ENCODE results near the gene RHOB. TPM values are rescaled to one million over a fixed set of nuclear protein-coding genes. Genes with fewer than 3 reads are reported as not detected.

Gene RHOB
- total RNA-seq, 1 donor from 2014 or later, result 16.1 TPM

DNA sequence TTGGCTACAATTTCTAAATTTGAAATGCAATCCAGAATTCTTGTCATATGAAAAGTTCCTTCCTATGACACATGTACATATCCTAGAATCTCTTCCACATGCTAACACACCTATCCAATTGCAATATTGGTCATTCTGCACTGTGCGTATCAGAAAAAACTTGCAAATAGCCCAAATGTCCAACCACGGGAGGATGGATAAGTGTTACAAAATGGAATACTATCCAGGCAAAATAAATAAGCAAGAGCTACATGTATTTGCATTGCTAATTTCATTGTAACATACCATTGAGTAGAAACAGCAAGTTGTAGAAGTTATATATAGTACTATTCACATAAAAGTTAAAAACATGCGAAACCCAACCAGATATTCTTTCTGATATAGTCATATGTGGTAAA lies 15.6 kb upstream of the RHOB start:
- Histone ChIP-seq H3K4me3 (no peak overlapping the region), H2AFZ (replicated peaks) (no peak overlapping the region), H3K9me3 (ENCODE audit: low read depth) (no peaks in the 10 kb centered on the region), H3K36me3 (no peaks in the 10 kb centered on the region), H3K79me2 (ENCODE audit: low read depth) (no peaks in the 10 kb centered on the region), H3K4me2 (no peak overlapping the region), H4K20me1 (ENCODE audit: low read depth) (no peaks in the 10 kb centered on the region), H3F3A (ENCODE audit: low read depth) (no peaks in the 10 kb centered on the region), H3K9ac (no peak overlapping the region), H3K27me3 (no peaks in the 10 kb centered on the region), H3K27ac (no peak overlapping the region), H3K4me1 (no peaks in the 10 kb centered on the region)
- H3K9me3 Mint-ChIP-seq, result no peaks in the 10 kb centered on the region
- no peak overlapping the region for H3K4me3 Mint-ChIP-seq
- H3K36me3 Mint-ChIP-seq, result no peaks in the 10 kb centered on the region
- H3K27ac Mint-ChIP-seq, result no peak overlapping the region
- TF ChIP-seq, protein P1, sequence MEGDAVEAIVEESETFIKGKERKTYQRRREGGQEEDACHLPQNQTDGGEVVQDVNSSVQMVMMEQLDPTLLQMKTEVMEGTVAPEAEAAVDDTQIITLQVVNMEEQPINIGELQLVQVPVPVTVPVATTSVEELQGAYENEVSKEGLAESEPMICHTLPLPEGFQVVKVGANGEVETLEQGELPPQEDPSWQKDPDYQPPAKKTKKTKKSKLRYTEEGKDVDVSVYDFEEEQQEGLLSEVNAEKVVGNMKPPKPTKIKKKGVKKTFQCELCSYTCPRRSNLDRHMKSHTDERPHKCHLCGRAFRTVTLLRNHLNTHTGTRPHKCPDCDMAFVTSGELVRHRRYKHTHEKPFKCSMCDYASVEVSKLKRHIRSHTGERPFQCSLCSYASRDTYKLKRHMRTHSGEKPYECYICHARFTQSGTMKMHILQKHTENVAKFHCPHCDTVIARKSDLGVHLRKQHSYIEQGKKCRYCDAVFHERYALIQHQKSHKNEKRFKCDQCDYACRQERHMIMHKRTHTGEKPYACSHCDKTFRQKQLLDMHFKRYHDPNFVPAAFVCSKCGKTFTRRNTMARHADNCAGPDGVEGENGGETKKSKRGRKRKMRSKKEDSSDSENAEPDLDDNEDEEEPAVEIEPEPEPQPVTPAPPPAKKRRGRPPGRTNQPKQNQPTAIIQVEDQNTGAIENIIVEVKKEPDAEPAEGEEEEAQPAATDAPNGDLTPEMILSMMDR (IDR thresholded peaks at IDR 0.05), result no peak
- TF ChIP-seq EZH2phosphoT487 (IDR thresholded peaks at IDR 0.05) (no peak), EZH2 (IDR thresholded peaks at IDR 0.05) (no peak)
- DNase-seq (ENCODE audit: low spot score), result no peak
- no peaks in the 10 kb centered on the region for H3K27me3 Mint-ChIP-seq (ENCODE audit: insufficient read depth, low read depth)
- peaks cover 10% of the 10 kb centered on the region for H3K4me1 Mint-ChIP-seq

DNA sequence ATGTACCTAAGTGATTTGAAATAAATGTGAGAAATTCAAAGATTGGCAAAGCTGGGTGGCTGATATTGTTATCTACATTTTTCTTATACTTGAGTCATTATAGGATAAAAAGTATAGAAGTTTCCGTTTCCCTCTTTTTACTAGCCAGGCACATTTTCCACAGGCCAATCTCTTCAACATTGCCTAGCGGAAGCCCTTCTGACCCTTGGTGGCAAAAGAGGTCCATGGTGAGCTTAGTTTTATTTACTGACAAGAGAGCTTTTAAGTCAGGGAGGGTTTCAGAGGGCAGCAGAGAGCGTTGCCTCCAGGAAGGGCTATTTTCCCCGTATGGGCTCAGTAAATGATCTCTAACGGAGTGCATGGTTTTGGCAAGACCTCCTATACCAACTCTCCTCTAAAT lies 15.1 kb upstream of the RHOB start:
- Histone ChIP-seq H3K4me2 (no peak overlapping the region), H4K20me1 (ENCODE audit: low read depth) (no peaks in the 10 kb centered on the region), H3K27ac (no peak overlapping the region), H3F3A (ENCODE audit: low read depth) (no peaks in the 10 kb centered on the region), H3K9me3 (ENCODE audit: low read depth) (no peaks in the 10 kb centered on the region), H3K79me2 (ENCODE audit: low read depth) (no peaks in the 10 kb centered on the region), H3K27me3 (no peaks in the 10 kb centered on the region), H3K36me3 (no peaks in the 10 kb centered on the region), H3K4me3 (no peak overlapping the region), H3K4me1 (no peaks in the 10 kb centered on the region), H2AFZ (replicated peaks) (no peak overlapping the region), H3K9ac (no peak overlapping the region)
- TF ChIP-seq, protein P1 (IDR thresholded peaks at IDR 0.05), result no peak
- TF ChIP-seq EZH2 (IDR thresholded peaks at IDR 0.05) (no peak), EZH2phosphoT487 (IDR thresholded peaks at IDR 0.05) (no peak)
- DNase-seq (ENCODE audit: low spot score), result no peak
- H3K36me3 Mint-ChIP-seq, result no peaks in the 10 kb centered on the region
- H3K27me3 Mint-ChIP-seq (ENCODE audit: insufficient read depth, low read depth), result no peaks in the 10 kb centered on the region
- H3K27ac Mint-ChIP-seq, result no peak overlapping the region
- peaks cover 10% of the 10 kb centered on the region for H3K4me1 Mint-ChIP-seq
- no peaks in the 10 kb centered on the region for H3K9me3 Mint-ChIP-seq
- no peak overlapping the region for H3K4me3 Mint-ChIP-seq

DNA sequence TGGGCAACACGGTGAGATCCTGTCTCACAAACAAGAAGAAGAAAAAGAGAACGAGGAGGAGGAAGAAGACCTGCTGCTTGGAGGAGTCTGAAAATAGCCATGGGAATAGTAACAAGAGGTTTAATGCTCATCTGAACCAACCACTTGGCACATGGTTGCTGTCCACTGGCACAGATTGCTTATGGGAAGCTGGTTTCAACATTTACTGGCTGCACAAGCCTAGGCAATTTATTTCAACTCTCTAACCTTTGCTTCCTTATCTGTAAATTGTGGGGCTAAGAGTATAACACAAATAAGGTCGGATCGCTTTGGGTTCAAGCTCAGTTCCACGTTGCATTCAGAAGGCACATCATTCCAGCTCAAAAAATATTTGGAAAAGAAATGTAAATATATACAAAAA lies 14.2 kb upstream of the RHOB start:
- Histone ChIP-seq H3K36me3 (no peaks in the 10 kb centered on the region), H3K27ac (no peak overlapping the region), H3K27me3 (no peaks in the 10 kb centered on the region), H3K9me3 (ENCODE audit: low read depth) (no peaks in the 10 kb centered on the region), H3K4me1 (no peaks in the 10 kb centered on the region), H3K4me3 (no peak overlapping the region), H3K79me2 (ENCODE audit: low read depth) (no peaks in the 10 kb centered on the region), H4K20me1 (ENCODE audit: low read depth) (no peaks in the 10 kb centered on the region), H3K4me2 (no peak overlapping the region), H2AFZ (replicated peaks) (no peak overlapping the region), H3K9ac (no peak overlapping the region), H3F3A (ENCODE audit: low read depth) (no peaks in the 10 kb centered on the region)
- DNase-seq (ENCODE audit: low spot score), result no peak
- Mint-ChIP-seq H3K4me1 (peaks cover 10% of the 10 kb centered on the region), H3K4me3 (no peak overlapping the region), H3K9me3 (no peaks in the 10 kb centered on the region), H3K27ac (no peak overlapping the region), H3K27me3 (ENCODE audit: insufficient read depth, low read depth) (no peaks in the 10 kb centered on the region), H3K36me3 (no peaks in the 10 kb centered on the region)
- TF ChIP-seq EZH2 (IDR thresholded peaks at IDR 0.05), result no peak
- no peak for TF ChIP-seq EZH2phosphoT487 (IDR thresholded peaks at IDR 0.05)
- TF ChIP-seq, protein P1 (IDR thresholded peaks at IDR 0.05), result no peak
